ENCODE results near the gene FADS3. TPM values are rescaled to one million over a fixed set of nuclear protein-coding genes. Genes with fewer than 3 reads are reported as not detected.

Gene FADS3
- total RNA-seq, 2 donors from 2014 or later: 18.5 to 74.9 TPM

DNA sequence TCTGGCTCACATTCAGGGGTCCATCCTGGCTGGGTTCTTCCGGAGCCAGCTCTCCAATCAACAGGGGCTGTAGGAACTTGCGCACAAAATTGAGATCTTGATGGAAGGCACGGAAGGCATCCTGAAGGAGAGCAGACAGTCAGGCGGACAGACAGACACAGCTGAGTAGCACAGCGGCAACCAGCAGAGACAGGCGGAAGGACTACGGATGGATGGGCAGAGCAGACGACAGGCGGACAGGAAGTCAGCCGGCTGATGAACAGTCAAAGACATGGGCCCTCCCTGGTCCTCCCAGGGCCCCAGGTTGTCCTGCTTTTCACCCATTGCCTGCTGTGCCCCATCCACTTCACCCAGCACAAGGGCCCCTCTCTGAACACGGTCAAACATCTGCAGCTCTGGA lies 11.3 kb downstream of the FADS3 start:
- WGBS: 91% methylated on average over 11 of the region's 11 CpGs
- intact Hi-C loops (cut with DNase I): no loop called here
- DNase-seq (ENCODE audit: low spot score): no peak

DNA sequence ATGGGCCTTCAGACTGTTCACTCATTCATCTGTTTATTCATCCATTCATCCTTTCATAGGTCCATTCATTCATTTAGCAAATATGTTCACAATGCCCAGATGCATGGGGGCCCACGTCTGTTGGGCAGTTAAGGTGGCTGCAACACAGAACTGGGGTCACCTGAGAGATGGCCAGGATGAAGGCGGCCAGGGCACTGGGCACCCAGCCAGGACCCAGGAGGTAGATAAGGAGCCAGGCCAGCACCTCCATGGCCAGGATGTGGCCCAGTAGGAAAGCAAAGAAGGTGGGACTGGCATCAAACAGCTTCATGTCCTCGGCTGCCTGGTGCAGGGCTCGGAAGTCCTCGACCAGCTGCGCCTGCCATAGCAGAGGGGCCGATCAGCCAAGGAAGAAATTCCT lies 12.2 kb downstream of the FADS3 start:
- no peaks in the 10 kb centered on the region for H3K27me3 ChIP-seq (replicated peaks; ENCODE audit: insufficient read depth)
- no peaks in the 10 kb centered on the region for H3K9me3 ChIP-seq
- no peak overlapping the region for H3K27ac ChIP-seq
- H3K36me3 ChIP-seq: no peaks in the 10 kb centered on the region
- WGBS: 84% methylated on average over 7 of the region's 7 CpGs
- no peak for TF ChIP-seq POLR2A (IDR thresholded peaks at IDR 0.05)
- no peak for TF ChIP-seq POLR2AphosphoS5 (IDR thresholded peaks at IDR 0.05)
- TF ChIP-seq, protein P1, sequence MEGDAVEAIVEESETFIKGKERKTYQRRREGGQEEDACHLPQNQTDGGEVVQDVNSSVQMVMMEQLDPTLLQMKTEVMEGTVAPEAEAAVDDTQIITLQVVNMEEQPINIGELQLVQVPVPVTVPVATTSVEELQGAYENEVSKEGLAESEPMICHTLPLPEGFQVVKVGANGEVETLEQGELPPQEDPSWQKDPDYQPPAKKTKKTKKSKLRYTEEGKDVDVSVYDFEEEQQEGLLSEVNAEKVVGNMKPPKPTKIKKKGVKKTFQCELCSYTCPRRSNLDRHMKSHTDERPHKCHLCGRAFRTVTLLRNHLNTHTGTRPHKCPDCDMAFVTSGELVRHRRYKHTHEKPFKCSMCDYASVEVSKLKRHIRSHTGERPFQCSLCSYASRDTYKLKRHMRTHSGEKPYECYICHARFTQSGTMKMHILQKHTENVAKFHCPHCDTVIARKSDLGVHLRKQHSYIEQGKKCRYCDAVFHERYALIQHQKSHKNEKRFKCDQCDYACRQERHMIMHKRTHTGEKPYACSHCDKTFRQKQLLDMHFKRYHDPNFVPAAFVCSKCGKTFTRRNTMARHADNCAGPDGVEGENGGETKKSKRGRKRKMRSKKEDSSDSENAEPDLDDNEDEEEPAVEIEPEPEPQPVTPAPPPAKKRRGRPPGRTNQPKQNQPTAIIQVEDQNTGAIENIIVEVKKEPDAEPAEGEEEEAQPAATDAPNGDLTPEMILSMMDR (IDR thresholded peaks at IDR 0.05): no peak
- no peak for DNase-seq (ENCODE audit: low spot score)
- no peaks in the 10 kb centered on the region for H3K4me1 ChIP-seq (replicated peaks)
- intact Hi-C loops (cut with DNase I): no loop called here
- no peak overlapping the region for H3K4me3 ChIP-seq

More for the DNA sequence above, 11.3 kb downstream of the FADS3 start:
- H3K27me3 ChIP-seq (replicated peaks; ENCODE audit: insufficient read depth): no peaks in the 10 kb centered on the region
- TF ChIP-seq POLR2A (IDR thresholded peaks at IDR 0.05): no peak
- TF ChIP-seq POLR2AphosphoS5 (IDR thresholded peaks at IDR 0.05): no peak
- TF ChIP-seq, protein P1 (IDR thresholded peaks at IDR 0.05): no peak
- no peaks in the 10 kb centered on the region for H3K9me3 ChIP-seq
- H3K27ac ChIP-seq: no peak overlapping the region
- no peaks in the 10 kb centered on the region for H3K4me1 ChIP-seq (replicated peaks)
- no peak overlapping the region for H3K4me3 ChIP-seq
- no peaks in the 10 kb centered on the region for H3K36me3 ChIP-seq

DNA sequence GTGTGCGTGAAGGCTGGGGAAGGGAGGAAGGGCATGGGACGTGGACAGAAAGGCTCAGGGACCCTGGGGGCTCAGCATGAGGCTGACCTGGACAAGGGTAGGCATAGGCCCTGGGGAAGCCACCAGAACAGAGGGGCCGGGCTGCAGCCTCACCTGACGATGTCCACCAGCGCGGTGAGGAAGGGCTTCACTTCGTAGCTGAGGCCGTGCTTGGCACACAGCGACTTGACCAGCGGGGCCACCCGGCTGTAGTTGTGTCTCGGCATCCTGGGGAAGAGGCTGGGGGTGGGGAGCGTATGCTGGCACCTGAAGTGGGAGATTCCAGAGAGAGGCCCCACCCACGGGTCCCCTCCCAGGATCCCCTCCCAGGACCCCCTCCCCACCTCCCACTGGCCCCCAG lies 15.6 kb downstream of the FADS3 start:
- no peaks in the 10 kb centered on the region for H3K9me3 ChIP-seq
- DNase-seq (ENCODE audit: low spot score): no peak
- no peaks in the 10 kb centered on the region for H3K27me3 ChIP-seq (replicated peaks; ENCODE audit: insufficient read depth)
- H3K4me1 ChIP-seq (replicated peaks): no peaks in the 10 kb centered on the region
- no peak overlapping the region for H3K27ac ChIP-seq
- 94% methylated on average over 12 of the region's 14 CpGs for WGBS
- TF ChIP-seq POLR2AphosphoS5 (IDR thresholded peaks at IDR 0.05) (no peak), POLR2A (IDR thresholded peaks at IDR 0.05) (no peak)
- TF ChIP-seq, protein P1 (IDR thresholded peaks at IDR 0.05): no peak
- no peak overlapping the region for H3K4me3 ChIP-seq
- no peaks in the 10 kb centered on the region for H3K36me3 ChIP-seq
- intact Hi-C loops (cut with DNase I): no loop called here

DNA sequence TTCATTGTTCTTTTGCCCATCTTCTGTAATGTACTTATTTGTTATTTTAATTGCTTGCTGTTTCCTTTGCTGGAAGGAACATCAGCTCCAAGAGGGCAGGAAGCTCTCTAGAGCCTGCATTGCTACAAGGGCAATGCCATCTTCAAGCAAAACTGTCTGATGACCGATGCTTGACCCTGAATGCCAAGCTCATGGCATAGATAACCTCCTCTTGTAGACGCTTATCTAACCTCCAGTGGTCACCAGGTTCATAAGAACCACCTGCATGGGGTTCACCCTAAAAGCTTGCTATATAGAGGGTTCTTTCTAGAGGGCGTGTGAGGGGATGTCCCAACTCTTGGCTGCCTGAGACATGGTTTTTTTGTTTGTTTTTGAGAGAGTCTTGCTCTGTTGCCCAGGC lies 16.5 kb downstream of the FADS3 start:
- H3K4me1 ChIP-seq (replicated peaks): no peaks in the 10 kb centered on the region
- no peaks in the 10 kb centered on the region for H3K9me3 ChIP-seq
- no peak for DNase-seq (ENCODE audit: low spot score)
- intact Hi-C loops (cut with DNase I): no loop called here
- no peak overlapping the region for H3K4me3 ChIP-seq
- no peaks in the 10 kb centered on the region for H3K27me3 ChIP-seq (replicated peaks; ENCODE audit: insufficient read depth)
- 85% methylated on average over 3 of the region's 3 CpGs for WGBS
- no peaks in the 10 kb centered on the region for H3K36me3 ChIP-seq
- no peak overlapping the region for H3K27ac ChIP-seq
- TF ChIP-seq POLR2AphosphoS5 (IDR thresholded peaks at IDR 0.05) (no peak), POLR2A (IDR thresholded peaks at IDR 0.05) (no peak)
- TF ChIP-seq, protein P1 (IDR thresholded peaks at IDR 0.05): no peak

DNA sequence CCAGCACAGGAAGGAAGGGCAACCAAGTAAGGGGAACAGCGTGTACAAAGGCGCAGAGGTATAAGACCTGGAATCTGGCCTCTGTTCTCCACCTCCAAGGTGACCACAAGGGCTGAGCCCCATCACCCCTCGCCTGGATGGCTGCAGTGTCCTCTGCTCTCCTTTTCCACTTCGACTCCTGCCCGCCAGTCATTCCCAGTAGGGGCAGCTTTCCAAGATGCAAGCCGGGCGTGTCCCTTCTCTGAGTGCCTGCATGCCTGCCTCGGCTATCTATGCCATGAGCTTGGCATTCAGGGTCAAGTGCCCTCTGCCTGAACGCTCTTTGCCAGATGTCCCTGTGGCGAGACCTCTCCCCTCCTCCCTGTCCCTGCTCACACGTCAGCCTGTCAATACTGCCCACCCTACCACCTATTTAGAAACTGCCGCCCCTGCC lies 17.0 kb downstream of the FADS3 start:
- no peak overlapping the region for H3K27ac ChIP-seq
- no peaks in the 10 kb centered on the region for H3K9me3 ChIP-seq
- H3K27me3 ChIP-seq (replicated peaks; ENCODE audit: insufficient read depth): no peaks in the 10 kb centered on the region
- H3K36me3 ChIP-seq: no peaks in the 10 kb centered on the region
- DNase-seq (ENCODE audit: low spot score): no peak
- H3K4me1 ChIP-seq (replicated peaks): no peaks in the 10 kb centered on the region
- 69% methylated on average over 12 of the region's 12 CpGs for WGBS
- H3K4me3 ChIP-seq: no peak overlapping the region
- intact Hi-C loops (cut with DNase I): no loop called here
- TF ChIP-seq POLR2A (IDR thresholded peaks at IDR 0.05) (no peak), POLR2AphosphoS5 (IDR thresholded peaks at IDR 0.05) (no peak)
- TF ChIP-seq, protein P1 (IDR thresholded peaks at IDR 0.05): no peak

Measured in prostate gland (tissue), 2 donors.